Islet precursor cell (in vitro differentiated cells): Measurements from ENCODE around the gene DIP2C.

Experiments
- DNase-seq: peaks from one replicate; pipeline ENCODE4 v3.0.0-alpha.2; 2018

Gene DIP2C

DNA sequence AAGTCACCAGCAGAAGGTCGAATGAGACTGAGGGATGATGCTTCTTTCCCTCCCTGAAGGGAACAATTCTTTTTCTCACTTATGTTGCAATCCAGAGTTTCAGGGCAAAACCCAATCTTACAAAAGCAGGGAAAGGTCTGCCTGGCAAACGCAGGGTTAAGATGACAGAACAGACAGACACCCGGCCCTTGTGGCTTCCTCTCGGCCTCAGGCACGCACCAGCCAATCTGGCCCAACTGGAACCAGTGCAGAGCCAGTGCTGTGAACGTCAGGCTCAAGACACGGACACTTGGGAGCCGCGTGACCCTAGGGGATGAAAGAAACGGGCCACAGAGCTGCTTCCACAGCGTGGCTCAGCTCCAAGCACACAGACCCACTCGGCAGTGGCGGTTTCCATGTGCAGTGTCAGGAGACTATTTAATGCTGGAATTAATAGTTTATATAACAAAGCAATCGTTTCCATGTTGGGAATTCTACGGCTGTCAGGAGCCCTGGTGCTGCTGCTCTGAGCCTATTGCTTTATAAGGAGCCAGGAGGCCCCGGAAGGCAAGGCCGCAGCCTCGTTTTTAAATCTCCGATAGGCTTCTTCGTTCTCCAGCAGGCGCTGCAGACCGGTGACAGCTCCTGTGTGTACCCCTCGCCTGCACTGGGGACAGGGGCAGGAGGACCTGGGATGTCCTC lies 198.4 kb downstream of the DIP2C start:
- DNase-seq, result peak; percentile 87

DNA sequence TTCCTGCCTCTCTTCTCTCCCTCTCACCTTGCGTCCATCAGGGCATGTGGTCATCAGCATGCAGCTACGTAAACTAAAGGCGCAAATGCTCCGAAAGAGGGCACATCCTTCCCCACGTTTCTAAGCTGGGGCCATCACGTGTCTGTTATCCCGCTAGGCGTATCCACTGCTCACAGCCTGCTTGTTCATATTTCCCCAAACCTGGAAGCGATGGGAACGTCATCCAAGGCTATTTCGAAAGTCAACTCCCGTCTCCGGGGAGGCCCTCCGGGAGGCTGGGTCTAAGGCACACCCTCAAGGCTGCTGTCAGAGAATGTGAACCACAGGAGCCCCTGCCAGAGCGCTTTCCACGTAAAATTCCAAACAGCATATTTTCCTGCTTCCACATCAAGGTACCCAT lies 199.2 kb downstream of the DIP2C start:
- no peak for DNase-seq

DNA sequence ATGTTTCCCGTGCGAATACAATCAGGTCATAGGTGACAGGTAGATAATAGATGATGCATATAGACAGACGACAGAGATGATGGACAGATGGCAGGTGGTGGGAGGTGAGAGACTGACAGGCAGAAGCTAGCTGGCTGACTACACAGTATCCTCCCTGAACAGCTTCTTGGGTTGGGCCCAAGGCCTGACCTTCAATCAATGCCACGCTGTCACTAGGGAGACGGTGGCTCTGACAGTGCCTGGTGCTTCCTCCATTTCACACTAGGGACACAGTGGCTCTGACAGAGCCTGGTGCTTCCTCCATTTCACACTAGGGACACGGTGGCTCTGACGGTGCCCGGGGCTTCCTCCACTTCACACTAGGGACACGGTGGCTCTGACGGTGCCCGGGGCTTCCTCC lies 200.1 kb downstream of the DIP2C start:
- DNase-seq, result no peak

DNA sequence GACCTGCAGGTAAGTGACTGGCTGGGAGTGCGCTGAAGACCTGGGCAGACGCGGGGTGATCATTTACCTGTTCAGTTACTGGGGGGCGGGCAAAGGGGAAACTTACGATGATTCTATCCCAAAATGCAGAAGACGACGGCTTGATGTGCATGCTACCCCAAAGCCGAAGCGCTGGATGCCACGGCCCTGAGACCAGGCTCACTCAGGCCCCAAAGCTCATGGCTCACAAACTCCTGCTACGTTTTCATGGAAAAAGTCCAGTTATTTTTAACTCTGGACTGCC lies 200.6 kb downstream of the DIP2C start:
- no peak for DNase-seq

- no peak for DNase-seq
These were observed 201.2 kb downstream of the DIP2C start for GRCh38 chr10:488081-488932.

DNA sequence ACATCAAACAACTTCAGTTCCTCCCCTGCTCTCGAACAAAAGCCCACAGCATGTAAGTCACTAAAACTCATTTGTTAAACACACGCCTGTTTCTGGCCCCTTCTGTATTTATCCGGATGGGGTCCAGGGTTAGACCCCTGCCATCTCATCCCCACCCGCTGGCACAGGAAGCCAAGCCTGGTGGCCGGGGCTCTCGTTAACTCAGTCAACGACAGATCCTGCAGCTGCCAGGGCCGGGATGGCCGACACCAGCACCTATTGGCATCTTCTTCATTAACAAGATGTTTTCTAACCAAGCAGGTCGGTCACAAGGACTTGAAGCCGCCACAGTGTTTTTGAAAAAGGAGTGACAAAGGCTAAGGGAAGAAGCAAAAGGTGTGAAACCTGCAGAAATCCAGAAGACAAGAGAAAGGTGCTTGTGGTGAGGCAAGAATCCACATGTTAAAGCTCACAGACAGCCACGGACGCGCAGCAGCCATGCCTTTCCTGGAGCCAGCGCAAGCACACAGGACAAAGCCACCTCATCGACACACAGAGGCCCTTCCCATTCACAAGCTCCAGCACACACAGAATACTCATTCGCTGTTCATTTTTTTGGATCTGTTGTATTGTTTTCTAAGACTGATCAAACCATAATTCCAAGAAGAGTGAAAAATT lies 202.7 kb downstream of the DIP2C start:
- DNase-seq, result peak; percentile 43

DNA sequence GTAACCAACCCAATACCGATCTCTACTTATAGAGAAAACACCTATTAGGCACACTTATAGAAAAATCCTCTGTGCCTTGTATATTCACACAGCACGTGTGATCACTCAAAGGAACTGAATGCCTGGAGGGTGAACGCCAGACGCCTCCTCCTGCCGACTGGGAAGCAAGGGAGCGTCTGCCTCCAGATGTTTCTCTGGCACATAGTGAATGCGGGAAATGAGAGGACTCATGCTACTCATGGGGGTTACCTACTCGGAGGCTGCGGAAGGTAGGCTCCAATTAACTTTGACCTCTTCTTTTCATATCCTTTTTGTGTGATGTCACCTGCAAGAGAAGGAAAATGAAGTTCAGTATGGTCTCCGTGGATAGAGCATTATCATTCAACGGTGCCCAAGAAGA lies 203.3 kb downstream of the DIP2C start:
- DNase-seq, result peak; percentile 57

DNA sequence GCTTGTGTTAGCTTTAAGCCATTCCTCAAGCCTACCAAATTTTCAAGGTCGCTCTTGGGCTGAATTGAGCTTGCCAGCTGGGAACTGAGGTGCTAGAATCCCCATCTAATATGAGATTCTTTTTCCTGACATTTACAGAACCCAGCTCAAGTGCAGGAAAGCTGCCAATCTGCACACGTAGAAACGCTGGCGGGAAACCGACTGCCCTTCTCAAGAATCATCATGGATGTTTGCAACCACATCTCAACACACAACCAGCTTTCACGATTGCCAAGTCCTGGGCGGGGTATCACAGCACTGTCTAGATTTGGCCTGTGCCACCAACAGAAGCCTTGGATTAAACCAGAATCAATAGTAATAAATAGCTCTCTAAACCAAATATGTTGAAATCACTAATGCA lies 203.7 kb downstream of the DIP2C start:
- DNase-seq, result peak; percentile 22

- DNase-seq, result peak; percentile 38
These were observed 204.4 kb downstream of the DIP2C start for GRCh38 chr10:484925-485661.

- DNase-seq, result peak; percentile 45
These were observed 205.0 kb downstream of the DIP2C start for GRCh38 chr10:484441-484924.

- peak; percentile 33 for DNase-seq
These were observed 206.2 kb downstream of the DIP2C start for GRCh38 chr10:483261-483660.

- peak; percentile 22 for DNase-seq
These were observed 206.6 kb downstream of the DIP2C start for GRCh38 chr10:482848-483247.

GRCh38 chr10:482051-482501 lies 207.4 kb downstream of the DIP2C start:
- peak; percentile 49 for DNase-seq

- DNase-seq, result peak; percentile 46
These were observed 207.8 kb downstream of the DIP2C start for GRCh38 chr10:481628-482027.

DNA sequence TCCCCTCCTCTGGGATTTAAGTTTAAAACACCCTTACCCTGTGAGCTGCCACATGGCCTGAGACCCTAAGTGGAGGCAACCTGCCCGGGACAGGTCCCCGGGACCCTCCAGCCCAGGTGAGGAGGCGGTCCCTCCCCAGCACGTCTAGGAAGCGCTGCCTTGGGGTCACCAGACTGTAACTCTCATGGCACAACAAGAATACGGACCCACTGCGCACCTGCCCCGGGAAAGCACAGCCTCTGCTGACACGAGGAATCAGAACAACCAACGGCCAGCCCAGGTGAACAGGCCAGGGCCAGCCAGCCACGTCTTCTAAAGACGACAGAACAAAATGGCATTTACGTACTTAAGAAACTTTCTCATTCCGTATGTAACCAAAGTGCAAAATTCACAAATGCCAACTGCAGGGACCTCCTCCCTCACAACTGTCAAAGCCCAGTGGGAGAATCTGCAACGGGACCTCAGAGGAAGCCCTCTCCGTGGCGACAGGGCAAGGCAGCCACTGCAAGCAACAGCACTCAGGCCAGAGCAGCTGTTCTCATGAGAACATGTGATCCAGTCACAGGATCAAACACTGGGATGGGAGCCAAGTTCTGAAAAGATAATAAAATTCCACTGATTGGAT lies 208.4 kb downstream of the DIP2C start:
- peak; percentile 47 for DNase-seq

- DNase-seq, result no peak
These were observed 209.0 kb downstream of the DIP2C start for GRCh38 chr10:480498-480927.

- peak; percentile 26 for DNase-seq
These were observed 209.6 kb downstream of the DIP2C start for GRCh38 chr10:479706-480497.

GRCh38 chr10:478471-479245 lies 210.8 kb downstream of the DIP2C start:
- DNase-seq, result peak; percentile 37

GRCh38 chr10:477620-478019 lies 211.8 kb downstream of the DIP2C start:
- no peak for DNase-seq

DNA sequence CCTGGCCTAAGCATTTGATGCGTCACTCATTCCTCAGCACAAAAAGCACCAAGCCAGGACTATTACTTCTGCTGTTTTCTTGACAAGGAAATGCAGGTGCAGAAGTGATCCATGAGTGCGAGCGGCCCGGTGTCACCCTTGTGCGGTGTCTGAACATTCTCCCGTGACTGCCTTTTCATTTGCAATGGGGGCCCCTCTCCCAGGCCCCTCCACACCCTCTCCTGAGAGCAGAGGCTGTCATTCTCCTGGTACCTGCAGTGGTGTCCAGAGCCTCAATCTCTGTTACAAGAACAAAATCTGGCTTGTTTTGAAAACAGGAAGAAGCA lies 213.1 kb downstream of the DIP2C start:
- no peak for DNase-seq
